ENCODE results near the gene KRI1.

KRI1 gene

DNA sequence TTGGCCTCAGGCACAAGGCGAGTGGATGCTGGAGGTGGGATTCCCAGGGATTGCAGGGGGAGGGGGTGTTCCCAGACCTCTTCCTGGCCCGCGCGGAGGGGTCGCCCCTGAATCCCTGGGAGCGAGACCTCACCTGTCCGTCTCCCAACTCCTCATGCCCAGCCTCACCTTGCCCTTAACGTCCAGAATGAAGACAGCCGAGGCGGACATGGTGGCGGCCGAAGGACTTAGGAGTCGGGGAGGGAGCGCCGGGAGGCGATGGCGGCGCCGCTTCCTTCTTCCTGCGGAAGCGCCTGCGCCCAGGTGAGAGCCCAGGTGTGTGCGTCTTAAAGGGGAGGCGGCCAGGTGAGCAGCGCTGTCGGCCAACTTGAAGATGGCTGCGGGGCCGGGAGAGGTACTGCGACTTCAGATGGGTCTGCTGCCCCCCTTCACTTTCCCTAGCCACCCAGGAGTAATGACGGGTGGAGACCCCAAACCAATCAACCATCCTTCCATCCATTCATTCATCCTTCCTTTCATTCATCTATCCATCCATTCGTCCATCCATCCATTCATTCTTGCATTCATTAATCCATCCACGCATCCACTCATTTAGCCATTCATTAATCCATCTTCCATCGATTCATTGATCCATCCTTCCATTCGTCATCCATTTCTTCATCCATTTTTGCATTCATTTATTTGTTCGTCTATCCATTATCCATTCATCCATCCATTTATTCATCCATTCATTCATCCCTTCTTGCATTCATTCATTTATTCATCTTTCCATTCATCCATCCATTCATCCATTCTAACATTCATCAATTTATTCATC, 21.4 kb upstream of the KRI1 start, which contains the start of gene AP1M2:
TSS of gene AP1M2 (minus strand) at position 291 of the 817 bp plus-strand sequence. CDS start at position 210, 81 bp downstream.
- TF ChIP-seq TCF4 (CRISPR knock-in tag; IDR thresholded peaks at IDR 0.05; ENCODE audit: borderline replicate concordance) (no peak), ISL1 (CRISPR knock-in tag; IDR thresholded peaks at IDR 0.05) (no peak), OSR1 (CRISPR knock-in tag; IDR thresholded peaks at IDR 0.05) (no peak)
- no peak for ATAC-seq

- no peak for TF ChIP-seq TOX (CRISPR knock-in tag; IDR thresholded peaks at IDR 0.05; ENCODE audit: borderline replicate concordance)
- no peak for TF ChIP-seq OSR1 (CRISPR knock-in tag; IDR thresholded peaks at IDR 0.05)
- no peak for TF ChIP-seq ZFP30 (CRISPR knock-in tag; IDR thresholded peaks at IDR 0.05)
- TF ChIP-seq POU6F1 (CRISPR knock-in tag; IDR thresholded peaks at IDR 0.05; ENCODE audit: borderline replicate concordance, low read depth): no peak
- TF ChIP-seq TSHZ2 (CRISPR knock-in tag; IDR thresholded peaks at IDR 0.05): no peak
- no peak for TF ChIP-seq ZFP3 (CRISPR knock-in tag; IDR thresholded peaks at IDR 0.05)
- TF ChIP-seq CREB5 (CRISPR knock-in tag; IDR thresholded peaks at IDR 0.05; ENCODE audit: low read depth): no peak
- TF ChIP-seq PPARA (CRISPR knock-in tag; IDR thresholded peaks at IDR 0.05; ENCODE audit: borderline replicate concordance): no peak
- no peak for TF ChIP-seq GLIS3 (CRISPR knock-in tag; IDR thresholded peaks at IDR 0.05)
- no peak for TF ChIP-seq ZNF8 (CRISPR knock-in tag; IDR thresholded peaks at IDR 0.05)
- no peak for TF ChIP-seq TCF4 (CRISPR knock-in tag; IDR thresholded peaks at IDR 0.05; ENCODE audit: borderline replicate concordance)
- no peak for TF ChIP-seq CSDC2 (CRISPR knock-in tag; IDR thresholded peaks at IDR 0.05)
- no peak for TF ChIP-seq ZC3H10 (CRISPR knock-in tag; IDR thresholded peaks at IDR 0.05)
- no peak for TF ChIP-seq BACH2 (CRISPR knock-in tag; IDR thresholded peaks at IDR 0.05; ENCODE audit: borderline replicate concordance)
- TF ChIP-seq RARB (CRISPR knock-in tag; IDR thresholded peaks at IDR 0.05): no peak
- no peak for TF ChIP-seq ISL1 (CRISPR knock-in tag; IDR thresholded peaks at IDR 0.05)
Observed at GRCh38 chr19:10586396-10586795, 20.6 kb upstream of the KRI1 start.

DNA sequence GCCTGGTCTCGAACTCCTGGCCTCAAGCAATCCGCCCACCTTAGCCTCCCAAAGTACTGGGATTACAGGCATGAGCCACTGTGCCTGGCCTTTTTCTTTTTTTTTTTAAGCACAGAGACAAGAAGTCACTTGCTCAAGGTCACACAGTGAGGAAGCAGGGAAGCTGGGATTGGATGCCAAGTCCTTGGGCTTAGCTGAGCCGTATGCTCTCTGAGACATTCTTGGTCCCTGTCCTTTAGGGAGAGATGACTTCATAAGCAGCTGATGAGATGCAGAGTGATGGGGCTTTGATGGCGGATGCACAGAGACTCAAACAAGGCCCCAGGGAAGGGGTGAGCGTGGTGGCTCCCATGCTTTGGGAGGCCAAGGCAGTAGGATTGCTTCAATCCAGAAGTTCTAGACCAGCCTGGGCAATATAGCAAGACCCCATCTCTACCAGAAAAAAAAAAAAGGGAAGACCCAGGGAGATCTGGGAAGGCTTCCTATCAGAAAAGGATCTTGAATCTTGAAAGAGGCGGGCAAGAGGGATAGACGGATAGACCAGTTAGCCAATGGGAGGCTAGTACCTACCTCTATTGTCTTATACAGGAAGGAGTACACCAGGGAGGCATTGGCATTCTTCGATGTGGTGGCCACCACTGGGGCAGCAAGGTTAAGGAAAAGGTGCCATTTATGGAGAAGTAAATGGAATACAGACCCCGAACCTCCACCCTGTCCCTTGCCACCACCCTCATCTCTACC, 17.4 kb upstream of the KRI1 start:
- no peak; the same call in 2 of the 3 replicates for ATAC-seq
- TF ChIP-seq CSRNP3 (CRISPR knock-in tag; IDR thresholded peaks at IDR 0.05): no peak
- TF ChIP-seq ZFP30 (CRISPR knock-in tag; IDR thresholded peaks at IDR 0.05): no peak
- TF ChIP-seq, protein P1, sequence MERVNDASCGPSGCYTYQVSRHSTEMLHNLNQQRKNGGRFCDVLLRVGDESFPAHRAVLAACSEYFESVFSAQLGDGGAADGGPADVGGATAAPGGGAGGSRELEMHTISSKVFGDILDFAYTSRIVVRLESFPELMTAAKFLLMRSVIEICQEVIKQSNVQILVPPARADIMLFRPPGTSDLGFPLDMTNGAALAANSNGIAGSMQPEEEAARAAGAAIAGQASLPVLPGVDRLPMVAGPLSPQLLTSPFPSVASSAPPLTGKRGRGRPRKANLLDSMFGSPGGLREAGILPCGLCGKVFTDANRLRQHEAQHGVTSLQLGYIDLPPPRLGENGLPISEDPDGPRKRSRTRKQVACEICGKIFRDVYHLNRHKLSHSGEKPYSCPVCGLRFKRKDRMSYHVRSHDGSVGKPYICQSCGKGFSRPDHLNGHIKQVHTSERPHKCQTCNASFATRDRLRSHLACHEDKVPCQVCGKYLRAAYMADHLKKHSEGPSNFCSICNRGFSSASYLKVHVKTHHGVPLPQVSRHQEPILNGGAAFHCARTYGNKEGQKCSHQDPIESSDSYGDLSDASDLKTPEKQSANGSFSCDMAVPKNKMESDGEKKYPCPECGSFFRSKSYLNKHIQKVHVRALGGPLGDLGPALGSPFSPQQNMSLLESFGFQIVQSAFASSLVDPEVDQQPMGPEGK (CRISPR knock-in tag; IDR thresholded peaks at IDR 0.05; ENCODE audit: borderline replicate concordance): no peak
- no peak for TF ChIP-seq CREB5 (CRISPR knock-in tag; IDR thresholded peaks at IDR 0.05; ENCODE audit: low read depth)
- TF ChIP-seq SNAI2 (CRISPR knock-in tag; IDR thresholded peaks at IDR 0.05): no peak
- no peak for TF ChIP-seq ARNTL (CRISPR knock-in tag; IDR thresholded peaks at IDR 0.05; ENCODE audit: borderline replicate concordance, low read depth)
- TF ChIP-seq OSR1 (CRISPR knock-in tag; IDR thresholded peaks at IDR 0.05): no peak
- no peak for TF ChIP-seq ZNF8 (CRISPR knock-in tag; IDR thresholded peaks at IDR 0.05)
- no peak for TF ChIP-seq TCF4 (CRISPR knock-in tag; IDR thresholded peaks at IDR 0.05; ENCODE audit: borderline replicate concordance)
- no peak for TF ChIP-seq ZFP3 (CRISPR knock-in tag; IDR thresholded peaks at IDR 0.05)
- no peak for TF ChIP-seq POU6F1 (CRISPR knock-in tag; IDR thresholded peaks at IDR 0.05; ENCODE audit: borderline replicate concordance, low read depth)
- no peak for TF ChIP-seq ZNF70 (CRISPR knock-in tag; IDR thresholded peaks at IDR 0.05)
- TF ChIP-seq ZC3H10 (CRISPR knock-in tag; IDR thresholded peaks at IDR 0.05): no peak
- TF ChIP-seq CSDC2 (CRISPR knock-in tag; IDR thresholded peaks at IDR 0.05): no peak
- no peak for TF ChIP-seq GLIS3 (CRISPR knock-in tag; IDR thresholded peaks at IDR 0.05)
- TF ChIP-seq RARB (CRISPR knock-in tag; IDR thresholded peaks at IDR 0.05): no peak
- no peak for TF ChIP-seq ESRRG (CRISPR knock-in tag; IDR thresholded peaks at IDR 0.05)
- no peak for TF ChIP-seq ZNF565 (CRISPR knock-in tag; conservative IDR thresholded peaks at IDR 0.05; ENCODE audit: low read depth)
- TF ChIP-seq ISL1 (CRISPR knock-in tag; IDR thresholded peaks at IDR 0.05): no peak

More at GRCh38 chr19:10586396-10586795, 20.6 kb upstream of the KRI1 start:
- ATAC-seq: no peak
